Measurements from ENCODE around the gene CACNA2D3.

The CACNA2D3 gene

GRCh38 chr3:54283470-54283869 lies 161.1 kb downstream of the CACNA2D3 start:
- DNase-seq, result no peak

GRCh38 chr3:54294214-54294613 lies 171.9 kb downstream of the CACNA2D3 start:
- DNase-seq, result no peak

DNA sequence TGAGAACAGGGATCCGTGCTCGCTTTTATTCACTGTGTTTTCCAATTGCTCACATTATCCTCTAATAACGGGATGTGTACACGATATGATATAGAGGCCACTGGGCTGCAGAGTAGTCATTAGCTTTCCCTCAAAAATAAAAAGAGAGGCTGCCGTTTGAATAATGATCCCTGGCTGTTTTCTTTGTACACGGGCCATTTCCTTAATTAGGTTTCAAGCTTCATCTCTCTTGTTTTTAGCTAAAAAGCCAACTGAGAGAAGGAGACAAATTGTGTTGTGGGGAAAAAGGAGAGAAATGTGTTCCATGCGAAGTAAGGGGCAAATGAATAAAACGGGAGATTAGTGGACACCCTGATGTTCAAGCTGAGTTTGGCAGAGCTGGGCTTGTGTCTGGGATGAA lies 174.2 kb downstream of the CACNA2D3 start:
- DNase-seq, result no peak

- DNase-seq, result no peak
Observed at GRCh38 chr3:54299169-54299935, 177.0 kb downstream of the CACNA2D3 start.

GRCh38 chr3:54303517-54304375 lies 181.4 kb downstream of the CACNA2D3 start:
- DNase-seq, result no peak

DNA sequence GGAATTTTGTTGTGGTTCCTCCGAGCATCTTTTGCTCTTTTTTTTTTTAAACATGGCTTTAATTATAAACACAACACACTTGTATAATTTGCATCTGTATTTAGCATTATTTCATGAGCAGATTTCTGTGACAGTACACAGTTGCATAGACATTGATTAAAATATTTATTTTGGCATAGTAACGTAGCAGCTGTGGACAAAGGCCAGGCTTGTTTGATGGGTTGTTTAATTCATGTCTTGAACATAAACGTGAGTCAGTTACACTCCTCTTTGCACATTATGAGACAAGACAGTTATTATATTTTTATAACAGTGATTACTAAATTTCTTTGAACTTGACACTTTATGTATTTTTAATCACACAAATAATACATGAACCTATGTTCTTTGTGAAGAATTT lies 182.5 kb downstream of the CACNA2D3 start:
- DNase-seq, result no peak

- DNase-seq, result no peak
Observed at GRCh38 chr3:54305409-54306099, 183.2 kb downstream of the CACNA2D3 start.

GRCh38 chr3:54307566-54308180 lies 185.3 kb downstream of the CACNA2D3 start:
- DNase-seq, result no peak

GRCh38 chr3:54309601-54310000 lies 187.2 kb downstream of the CACNA2D3 start:
- no peak for DNase-seq

DNA sequence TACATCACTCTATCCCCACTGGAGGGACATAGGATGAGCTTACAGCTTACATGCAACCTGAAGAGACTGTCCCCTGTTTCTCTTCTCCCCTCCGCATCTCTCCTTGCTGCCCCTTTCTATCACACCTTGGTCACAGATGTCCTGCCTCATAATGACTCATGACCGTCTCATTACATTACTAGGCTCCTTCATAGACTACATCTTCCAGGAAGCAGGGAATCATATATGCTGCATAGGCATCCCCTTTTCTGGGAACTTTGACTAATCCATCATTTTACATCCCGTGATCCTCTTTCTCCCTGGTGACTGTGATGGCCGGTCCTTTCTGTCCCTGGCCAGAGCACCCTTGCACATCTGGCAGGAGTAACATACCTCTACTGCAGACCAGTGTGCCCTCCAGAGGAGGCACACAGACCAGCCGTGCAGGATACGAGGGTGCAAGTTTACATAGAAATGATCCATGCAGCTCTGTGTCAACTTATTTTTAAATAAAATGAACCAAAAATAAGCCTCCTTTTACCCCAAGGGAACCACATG lies 188.9 kb downstream of the CACNA2D3 start:
- no peak for DNase-seq

GRCh38 chr3:54312156-54312899 lies 190.0 kb downstream of the CACNA2D3 start:
- no peak for DNase-seq

GRCh38 chr3:54313418-54313817 lies 191.1 kb downstream of the CACNA2D3 start:
- DNase-seq, result no peak

GRCh38 chr3:54321520-54321919 lies 199.2 kb downstream of the CACNA2D3 start:
- no peak for DNase-seq

GRCh38 chr3:54322354-54322753 lies 200.0 kb downstream of the CACNA2D3 start:
- DNase-seq, result no peak

- DNase-seq, result no peak
Observed at GRCh38 chr3:54324103-54324502, 201.8 kb downstream of the CACNA2D3 start.

- DNase-seq, result no peak
Observed at GRCh38 chr3:54326951-54327350, 204.6 kb downstream of the CACNA2D3 start.

GRCh38 chr3:54331341-54331740 lies 209.0 kb downstream of the CACNA2D3 start:
- DNase-seq, result no peak

- no peak for DNase-seq
Observed at GRCh38 chr3:54337846-54338245, 215.5 kb downstream of the CACNA2D3 start.

DNA sequence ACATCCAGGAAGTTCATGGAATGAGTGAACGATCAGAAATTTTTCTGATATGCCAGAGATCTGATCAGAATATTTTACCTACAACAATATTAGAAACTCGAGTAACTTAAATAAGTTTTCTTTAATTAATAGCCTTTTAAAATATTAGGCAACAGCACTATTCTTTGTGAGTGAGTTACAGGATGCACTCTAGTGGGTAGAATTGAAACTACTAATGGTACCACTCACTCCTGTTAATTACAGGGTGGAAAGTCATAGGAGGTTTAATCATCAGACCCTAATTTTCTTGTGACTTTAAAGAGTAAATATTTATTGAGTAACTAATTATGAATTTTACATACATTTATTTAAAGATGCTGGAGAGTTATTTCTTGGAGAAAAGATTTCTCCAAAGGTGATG lies 217.3 kb downstream of the CACNA2D3 start:
- DNase-seq, result no peak

GRCh38 chr3:54341811-54342210 lies 219.5 kb downstream of the CACNA2D3 start:
- no peak for DNase-seq

DNA sequence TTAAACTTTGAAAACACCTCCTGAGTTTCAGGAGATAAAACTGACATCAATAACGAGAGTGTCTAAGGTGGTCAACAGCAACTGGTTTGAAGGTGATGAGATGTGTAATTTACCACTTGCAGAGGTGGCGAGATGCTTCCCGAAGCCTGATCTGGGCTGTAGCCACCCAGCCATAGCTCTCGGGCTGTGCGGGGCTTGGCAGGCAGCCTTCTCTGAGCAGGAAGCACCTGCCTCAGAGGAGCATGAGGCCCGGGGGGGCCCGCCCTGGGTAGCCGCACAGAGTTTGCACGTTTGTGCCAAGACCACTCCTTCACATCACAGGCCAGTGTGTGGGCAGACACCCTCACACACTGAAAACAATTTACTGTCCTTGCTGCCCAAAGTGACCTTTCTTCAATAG lies 220.3 kb downstream of the CACNA2D3 start:
- no peak for DNase-seq

- no peak for DNase-seq
Observed at GRCh38 chr3:54343495-54343894, 221.1 kb downstream of the CACNA2D3 start.
